Nephron (organoid): Measurements from ENCODE around the gene PLXNA4.

Experiments
- H3K27ac Mint-ChIP-seq, 3 experiments: 2 replicates each; pipeline ENCODE4 v1.8.0; 2020; ENCODE audit warnings: mixed read lengths in 3 of 3, mild to moderate bottlenecking in 2 of 3, moderate library complexity in 1 of 3
- H3K27me3 Mint-ChIP-seq: 2 replicates; pipeline ENCODE4 v1.8.0; 2021; ENCODE audit warnings: low read depth, mild to moderate bottlenecking, moderate library complexity, mixed read lengths
- H3K36me3 Mint-ChIP-seq: 2 replicates; pipeline ENCODE4 v1.8.0; 2020; ENCODE audit warnings: low read depth, mixed read lengths
- H3K4me1 Mint-ChIP-seq: 2 replicates; pipeline ENCODE4 v1.8.0; 2020; ENCODE audit warnings: mixed read lengths
- H3K4me3 Mint-ChIP-seq, 3 experiments: 2 replicates each; pipeline ENCODE4 v1.8.0; 2020; ENCODE audit warnings: mild to moderate bottlenecking in 3 of 3, mixed read lengths in 3 of 3, moderate library complexity in 2 of 3
- H3K9me3 Mint-ChIP-seq: 2 replicates; pipeline ENCODE4 v1.8.0; 2020; ENCODE audit warnings: mixed read lengths
- CTCF ChIP-seq, 3 experiments: fragments of 200-600 bp; sonication (generic); IDR thresholded peaks; one replicate each; pipeline ENCODE4 v1.5.0; 2021; ENCODE audit warnings: antibody characterized with exemption in 3 of 3; ENCODE audit not compliant: unreplicated experiment in 3 of 3

Gene PLXNA4

DNA sequence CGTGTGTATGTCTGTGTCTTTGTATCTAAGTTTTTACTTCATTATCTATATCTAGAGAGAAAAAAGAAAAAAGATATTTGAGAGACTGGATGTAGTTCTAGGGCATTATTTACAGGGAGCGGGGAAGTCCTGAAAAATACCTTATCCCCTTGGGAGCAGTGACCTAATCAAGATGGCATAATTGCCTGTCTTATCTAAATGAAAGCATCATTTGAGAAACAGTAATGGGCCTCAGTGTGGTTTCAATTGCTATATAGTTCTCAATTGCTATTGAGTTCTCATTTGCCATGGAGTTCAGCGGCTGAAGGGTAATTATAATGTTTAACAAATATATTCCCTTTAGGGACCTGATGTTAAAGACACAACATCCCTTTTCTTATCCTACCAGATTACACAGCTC is 216.5 kb downstream of the PLXNA4 start:
- H3K4me3 Mint-ChIP-seq = no peak overlapping the region
- H3K36me3 Mint-ChIP-seq = no peaks in the 10 kb centered on the region
- no peak overlapping the region for H3K27ac Mint-ChIP-seq
- no peaks in the 10 kb centered on the region for H3K9me3 Mint-ChIP-seq
- no peak for TF ChIP-seq CTCF (IDR thresholded peaks at IDR 0.05; ENCODE audit: unreplicated experiment in 3 of 3)
- H3K27me3 Mint-ChIP-seq = peaks cover 23% of the 10 kb centered on the region
- H3K4me1 Mint-ChIP-seq = peaks cover 6% of the 10 kb centered on the region

DNA sequence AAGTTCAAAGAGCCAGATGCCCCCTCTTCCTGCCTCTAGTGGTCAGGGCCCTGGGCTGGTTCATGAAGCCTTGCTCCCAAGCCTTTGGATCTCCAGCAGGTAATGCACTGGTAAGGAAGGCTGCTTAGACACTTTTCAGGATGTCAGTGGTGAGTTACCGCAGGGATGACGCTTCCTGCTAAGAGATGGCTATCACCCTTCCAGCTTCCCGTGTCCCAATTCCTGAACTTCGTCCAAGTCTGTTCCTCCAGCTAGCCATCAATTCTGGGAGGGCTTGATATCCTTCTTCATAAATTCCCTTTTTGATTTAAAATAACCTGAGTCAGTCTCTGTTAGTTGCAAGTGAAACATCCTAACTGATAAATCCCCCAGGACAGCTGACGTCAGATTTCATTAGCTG is 221.2 kb downstream of the PLXNA4 start:
- Mint-ChIP-seq H3K36me3 (no peaks in the 10 kb centered on the region), H3K27me3 (peaks cover 32% of the 10 kb centered on the region), H3K27ac (no peak overlapping the region), H3K9me3 (no peaks in the 10 kb centered on the region), H3K4me3 (no peak overlapping the region), H3K4me1 (peaks cover 38% of the 10 kb centered on the region)
- TF ChIP-seq CTCF (IDR thresholded peaks at IDR 0.05; ENCODE audit: unreplicated experiment in 3 of 3) = no peak

- H3K9me3 Mint-ChIP-seq = no peaks in the 10 kb centered on the region
Observed at GRCh38 chr7:132354527-132354926, 221.7 kb downstream of the PLXNA4 start.

DNA sequence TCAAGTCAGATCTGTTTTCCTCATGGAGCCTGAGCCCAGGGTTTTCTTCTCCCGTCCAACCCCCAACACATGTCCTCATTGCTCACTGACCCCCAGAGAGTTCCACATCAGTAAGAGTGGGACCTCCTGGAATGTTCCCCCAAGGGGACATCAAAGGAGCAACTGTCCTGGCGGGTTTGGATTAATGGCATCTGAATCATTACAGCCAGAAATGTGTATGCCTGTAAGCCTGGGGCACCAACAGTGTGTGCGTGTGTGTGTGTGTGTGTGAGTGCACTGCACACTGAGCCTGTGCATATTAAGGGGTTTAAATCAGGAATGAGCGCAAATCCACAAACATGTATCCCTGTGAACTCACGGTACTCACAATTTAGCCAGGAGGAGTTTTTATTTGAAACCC is 222.3 kb downstream of the PLXNA4 start:
- Mint-ChIP-seq H3K9me3 (no peaks in the 10 kb centered on the region), H3K4me1 (peaks cover 49% of the 10 kb centered on the region), H3K27ac (peak overlapping the region in 1 of 3 experiments; percentile 26), H3K4me3 (no peak overlapping the region), H3K36me3 (no peaks in the 10 kb centered on the region), H3K27me3 (peaks cover 32% of the 10 kb centered on the region)
- no peak for TF ChIP-seq CTCF (IDR thresholded peaks at IDR 0.05; ENCODE audit: unreplicated experiment in 3 of 3)

More at GRCh38 chr7:132354527-132354926, 221.7 kb downstream of the PLXNA4 start:
- no peak overlapping the region for H3K4me3 Mint-ChIP-seq
- no peak overlapping the region for H3K27ac Mint-ChIP-seq
- H3K4me1 Mint-ChIP-seq = peaks cover 43% of the 10 kb centered on the region
- no peak for TF ChIP-seq CTCF (IDR thresholded peaks at IDR 0.05; ENCODE audit: unreplicated experiment in 3 of 3)
- H3K36me3 Mint-ChIP-seq = no peaks in the 10 kb centered on the region
- H3K27me3 Mint-ChIP-seq = peaks cover 32% of the 10 kb centered on the region

DNA sequence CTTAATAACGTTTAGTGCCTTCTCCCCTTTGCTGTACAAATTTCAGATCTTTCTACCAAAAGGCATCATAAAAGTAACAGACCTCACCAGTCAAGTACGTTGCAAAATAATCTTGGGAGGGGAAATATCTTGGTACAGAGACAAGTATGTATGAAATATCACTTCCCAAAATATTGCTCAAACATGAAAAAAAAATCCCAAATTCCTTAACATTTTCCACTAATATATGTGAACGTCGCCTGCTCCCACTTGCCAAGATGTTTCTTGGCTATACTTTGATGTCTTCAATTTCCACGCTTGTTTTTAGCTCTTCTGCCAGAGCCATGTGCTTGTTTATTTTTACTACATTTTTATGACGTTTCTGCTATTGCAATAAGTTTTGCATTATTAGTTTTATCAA is 223.5 kb downstream of the PLXNA4 start:
- TF ChIP-seq CTCF (IDR thresholded peaks at IDR 0.05; ENCODE audit: unreplicated experiment in 3 of 3) = no peak
- Mint-ChIP-seq H3K4me1 (peaks cover 56% of the 10 kb centered on the region), H3K27ac (peak overlapping the region in 2 of 3 experiments; percentile 37 to 41), H3K36me3 (no peaks in the 10 kb centered on the region), H3K9me3 (no peaks in the 10 kb centered on the region), H3K4me3 (peak overlapping the region in 1 of 3 experiments; percentile 11), H3K27me3 (peaks cover 33% of the 10 kb centered on the region)

DNA sequence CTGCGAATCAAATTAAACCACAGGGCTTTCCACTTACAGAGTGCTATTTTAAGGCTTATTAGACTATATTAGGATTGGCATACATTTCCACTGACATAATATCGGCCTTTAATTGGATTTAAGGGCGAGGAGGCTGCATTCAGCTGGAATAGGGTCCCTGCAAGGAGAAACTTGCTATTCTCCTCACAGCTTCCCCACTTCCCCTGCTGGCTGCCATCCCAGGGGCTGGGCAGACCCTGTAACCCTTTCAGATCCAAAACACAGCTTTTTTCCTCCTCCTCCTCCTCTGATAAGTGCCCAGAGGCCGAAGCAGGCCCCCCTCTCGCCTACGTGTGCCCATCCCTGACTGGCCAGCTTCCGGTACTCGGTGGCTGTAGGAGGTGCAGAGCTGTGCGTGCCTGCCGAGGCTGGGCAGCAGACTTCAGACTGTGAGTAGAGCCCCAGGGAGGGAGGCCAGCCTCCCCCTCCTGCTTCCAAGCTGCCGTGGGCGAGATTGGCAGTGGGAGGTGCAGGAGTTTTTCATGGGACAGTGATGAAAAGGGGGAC is 224.2 kb downstream of the PLXNA4 start:
- Mint-ChIP-seq H3K27me3 (peaks cover 33% of the 10 kb centered on the region), H3K4me1 (peaks cover 57% of the 10 kb centered on the region), H3K36me3 (no peaks in the 10 kb centered on the region), H3K4me3 (no peak overlapping the region), H3K9me3 (no peaks in the 10 kb centered on the region), H3K27ac (peak overlapping the region in 2 of 3 experiments; percentile 41 to 64)
- TF ChIP-seq CTCF (IDR thresholded peaks at IDR 0.05; ENCODE audit: unreplicated experiment in 3 of 3) = no peak
